HG02798 (cell line): Measurements from ENCODE around the gene AP4B1.
A peak's percentile ranks its signal among the peaks of the same experiment; 100 is the strongest.

Experiments used
- ATAC-seq: cut with Tn5 transposase; IDR thresholded peaks from one replicate; pipeline ENCODE4 v1.9.1; 2021; ENCODE audit warnings: mild to moderate bottlenecking; ENCODE audit not compliant: unreplicated experiment, poor library complexity

The AP4B1 gene

DNA sequence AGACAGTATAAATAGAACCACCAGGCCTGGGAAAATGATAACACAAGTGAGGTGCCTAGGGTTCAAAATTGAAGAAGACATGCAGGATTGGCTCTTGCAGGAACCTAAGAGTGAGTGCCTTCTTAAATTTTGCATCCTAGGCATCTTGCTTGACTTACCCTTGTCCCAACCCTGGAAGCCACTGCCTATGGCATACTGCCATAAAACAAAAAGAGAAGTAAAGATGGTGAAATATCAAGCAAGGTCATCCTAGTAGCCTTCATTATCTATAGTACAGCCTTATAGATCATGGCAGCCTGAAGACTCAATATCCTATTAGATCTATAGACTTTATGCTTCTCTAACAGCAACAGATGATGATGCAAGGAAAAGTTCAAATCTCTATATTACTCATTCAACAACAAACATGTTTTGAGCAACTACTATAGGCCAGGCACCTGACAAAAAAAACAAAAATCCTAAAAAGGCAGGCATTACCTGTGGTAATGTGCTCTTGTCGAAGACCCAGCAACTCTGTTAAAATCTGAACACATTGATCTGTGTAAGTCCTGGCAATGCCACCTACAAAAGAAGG is 6.3 kb downstream of the AP4B1 start:
- ATAC-seq: no peak

DNA sequence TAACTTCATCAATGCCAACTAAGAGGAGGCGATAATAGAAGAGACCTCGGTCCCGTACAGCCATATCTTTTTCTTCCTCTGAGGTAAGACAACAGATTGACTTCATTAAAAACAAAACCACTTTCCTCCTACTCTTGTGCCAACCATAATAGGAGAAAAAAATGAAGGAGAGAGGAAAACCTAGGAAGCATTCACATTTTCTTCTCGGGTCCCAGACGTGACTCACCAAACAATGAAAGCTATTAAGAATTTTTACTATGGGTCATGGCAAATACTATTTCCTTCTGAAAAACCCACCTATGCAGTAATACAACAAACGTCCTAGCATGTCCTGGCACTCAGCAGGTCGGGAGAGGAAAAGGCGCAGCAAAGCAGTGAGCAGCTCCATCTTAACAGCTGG is 8.6 kb downstream of the AP4B1 start:
- no peak for ATAC-seq

- no peak for ATAC-seq
Observed at GRCh38 chr1:113895098-113895497, 9.5 kb downstream of the AP4B1 start.

DNA sequence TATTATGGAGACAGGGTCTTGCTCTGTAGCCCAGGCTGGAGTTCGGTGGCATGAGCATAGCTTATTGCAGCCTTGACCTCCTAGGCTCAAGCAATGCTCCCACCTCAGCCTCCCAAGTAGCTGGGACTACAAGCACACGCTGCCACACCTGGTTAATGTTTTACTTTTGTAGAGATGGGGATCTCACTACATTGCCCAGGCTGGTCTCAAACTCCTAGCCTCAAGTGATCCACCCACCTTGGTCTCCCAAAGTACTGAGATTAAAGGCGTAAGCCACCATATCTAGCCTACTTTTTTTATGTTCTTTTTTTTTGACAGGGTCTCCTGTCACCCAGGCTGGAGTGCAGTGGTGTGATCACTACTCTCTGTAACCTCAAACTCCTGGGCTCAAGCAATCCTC is 11.3 kb downstream of the AP4B1 start:
- ATAC-seq: no peak

DNA sequence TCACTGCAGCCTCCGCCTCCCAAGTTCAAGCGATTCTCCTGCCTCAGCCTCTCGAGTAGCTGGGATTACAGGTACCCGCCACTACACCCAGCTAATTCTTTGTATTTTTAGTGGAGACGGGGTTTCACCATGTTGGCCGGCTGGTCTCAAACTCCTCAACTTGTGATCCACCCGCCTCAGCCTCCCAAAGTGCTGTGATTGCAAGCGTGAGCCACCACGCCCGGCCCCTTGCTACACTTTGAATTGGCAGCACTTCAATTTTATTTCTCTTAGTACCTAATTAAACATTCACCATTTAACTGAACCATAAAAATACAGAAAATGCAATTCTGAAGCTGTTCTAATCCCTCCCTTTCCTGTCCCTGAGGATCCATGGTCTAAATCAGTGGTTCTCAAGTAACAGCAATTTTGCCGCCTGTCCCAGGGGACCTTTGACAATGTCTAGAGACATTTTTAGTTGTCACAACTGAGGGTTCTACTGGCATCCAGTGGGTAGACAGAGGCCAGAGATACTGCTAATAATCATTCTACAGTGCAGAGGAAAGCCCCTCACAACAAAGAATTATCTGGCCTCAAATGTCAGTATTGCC is 12.9 kb downstream of the AP4B1 start:
- ATAC-seq: no peak

GRCh38 chr1:113890816-113891215 is 13.8 kb downstream of the AP4B1 start:
- no peak for ATAC-seq

DNA sequence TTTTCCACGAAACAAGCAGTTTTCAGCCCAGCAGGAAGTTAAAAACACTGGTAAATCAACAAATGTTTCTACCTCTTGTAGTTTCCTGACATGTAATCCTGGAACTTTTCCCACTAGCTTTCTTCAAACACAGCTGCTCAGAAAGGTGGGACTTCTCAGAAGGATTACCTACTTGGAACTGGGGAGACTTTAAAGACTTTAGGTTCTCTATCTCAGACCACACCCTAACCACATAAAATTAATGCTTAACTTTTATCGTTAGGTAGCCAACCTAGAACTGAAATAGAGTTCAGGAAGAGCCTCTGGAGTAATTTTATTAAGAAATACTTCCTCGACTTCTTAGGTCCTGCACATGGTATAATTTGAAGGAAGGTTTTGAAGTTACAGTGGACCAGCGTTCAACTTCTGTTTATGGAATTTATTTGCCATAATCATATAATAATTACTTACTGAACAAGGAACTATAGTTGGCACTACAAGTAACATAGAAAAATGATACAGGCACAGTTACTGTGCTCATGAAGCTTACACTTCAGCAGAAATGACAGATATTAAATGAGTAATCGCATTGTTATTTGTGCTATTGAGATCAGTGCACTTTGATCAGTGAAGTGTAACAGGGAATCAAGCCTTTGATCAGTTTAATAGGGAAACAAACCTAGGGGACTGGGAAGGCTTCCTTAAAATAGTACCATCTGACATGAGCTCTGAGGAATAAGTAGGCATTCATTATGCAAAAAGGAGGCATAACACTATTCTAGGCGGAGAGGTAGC is 17.0 kb downstream of the AP4B1 start, which contains the start of gene BCL2L15:
Gene BCL2L15 (minus strand): TSS at position 180 of the 774 bp plus-strand sequence. CDS start 206 bp downstream, outside the sequence.
- ATAC-seq: no peak

DNA sequence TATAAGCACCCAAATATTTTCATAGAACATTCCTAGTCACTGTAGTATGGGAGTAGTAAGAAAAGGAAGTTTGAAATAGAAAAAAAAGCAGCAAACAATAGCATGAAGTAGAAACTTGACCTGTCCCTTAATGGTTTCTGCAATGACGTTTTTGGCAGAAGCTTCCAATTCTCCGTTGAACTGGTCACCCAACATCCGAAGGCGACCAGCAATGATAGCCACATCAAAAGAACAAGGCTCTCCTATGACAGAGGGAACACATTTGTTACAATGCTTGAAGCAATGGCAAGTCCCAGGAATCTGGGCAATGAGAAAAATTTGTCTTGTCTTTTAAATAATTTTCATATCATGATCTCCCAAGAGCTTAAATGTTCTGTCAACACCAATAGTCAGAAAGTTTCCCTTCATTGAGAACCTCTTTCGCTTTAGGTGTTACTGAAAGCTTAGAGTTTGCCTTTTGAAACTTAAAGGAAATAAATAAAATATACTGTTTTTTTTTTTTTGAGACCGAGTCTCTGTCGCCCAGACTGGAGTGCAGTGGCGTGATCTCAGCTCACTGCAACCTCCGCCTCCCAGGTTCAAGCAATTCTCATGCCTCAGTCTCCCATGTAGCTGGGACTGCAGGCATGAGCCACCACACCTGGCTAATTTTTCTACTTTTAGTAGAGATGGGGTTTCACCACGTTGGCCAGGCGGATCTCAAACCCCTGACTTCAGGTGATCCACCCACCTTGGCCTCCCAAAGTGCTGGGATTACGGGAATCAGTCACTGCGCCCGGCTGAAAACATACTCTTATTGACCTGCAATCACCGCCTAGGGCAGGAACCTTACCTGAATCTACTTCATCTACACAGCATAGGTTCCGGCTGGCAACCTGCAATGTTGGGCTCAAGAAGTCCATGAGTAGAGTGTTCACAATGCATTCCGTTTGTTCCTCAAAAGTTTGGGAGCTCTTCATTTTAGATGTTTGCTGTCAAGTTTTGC is 17.9 kb downstream of the AP4B1 start:
- no peak for ATAC-seq

DNA sequence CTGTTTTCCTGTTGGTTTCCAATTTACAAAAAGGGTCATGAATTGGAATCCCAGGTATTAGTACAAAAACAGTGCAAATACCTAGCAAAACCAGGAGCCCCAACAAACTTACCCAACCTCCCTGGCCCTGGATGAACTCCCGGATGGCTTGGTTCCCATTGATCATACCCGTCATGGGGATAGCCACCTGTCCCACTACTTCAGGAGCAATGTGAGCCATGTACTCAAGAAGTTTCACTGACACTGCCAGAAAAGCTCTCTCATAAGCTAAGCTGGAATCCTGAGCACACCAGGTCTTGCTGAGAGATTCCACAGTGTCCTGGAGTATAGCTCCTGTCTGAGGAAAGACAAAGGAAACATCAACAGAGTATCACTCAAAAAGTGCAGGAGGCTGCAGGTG is 22.9 kb downstream of the AP4B1 start:
- ATAC-seq: no peak

DNA sequence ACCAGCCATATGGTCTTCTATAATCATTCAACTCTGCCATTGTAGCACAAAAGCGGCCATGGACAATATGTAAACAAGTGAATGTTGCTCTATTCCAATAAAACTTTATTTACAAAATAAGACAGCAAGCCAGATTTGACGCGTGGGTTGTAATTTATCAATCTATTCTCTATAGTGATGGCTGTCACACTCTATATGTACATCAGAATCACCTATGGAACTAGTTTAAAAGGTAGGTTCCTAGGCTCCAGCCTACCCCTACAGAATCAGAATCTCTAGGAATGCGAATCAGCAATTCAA is 24.9 kb downstream of the AP4B1 start:
- ATAC-seq: no peak

DNA sequence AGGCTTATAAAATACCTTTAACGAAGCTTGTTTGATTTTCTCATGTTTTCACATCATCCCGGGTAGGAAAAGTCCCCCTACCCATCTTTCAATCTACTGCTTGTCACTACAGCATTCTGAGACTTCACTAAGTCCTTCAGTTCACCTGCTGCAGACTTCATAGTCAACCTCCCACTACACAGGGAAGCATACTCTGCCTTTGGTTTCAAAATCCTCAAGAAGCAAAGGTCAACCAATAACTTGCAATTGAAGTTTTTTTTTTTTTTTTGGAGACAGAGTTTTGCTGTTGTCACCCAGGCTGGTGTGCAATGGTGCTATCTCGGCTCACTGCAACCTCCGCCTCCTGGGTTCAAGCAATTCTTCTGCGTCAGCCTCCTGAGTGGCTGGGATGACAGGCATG is 28.4 kb downstream of the AP4B1 start:
- no peak for ATAC-seq

DNA sequence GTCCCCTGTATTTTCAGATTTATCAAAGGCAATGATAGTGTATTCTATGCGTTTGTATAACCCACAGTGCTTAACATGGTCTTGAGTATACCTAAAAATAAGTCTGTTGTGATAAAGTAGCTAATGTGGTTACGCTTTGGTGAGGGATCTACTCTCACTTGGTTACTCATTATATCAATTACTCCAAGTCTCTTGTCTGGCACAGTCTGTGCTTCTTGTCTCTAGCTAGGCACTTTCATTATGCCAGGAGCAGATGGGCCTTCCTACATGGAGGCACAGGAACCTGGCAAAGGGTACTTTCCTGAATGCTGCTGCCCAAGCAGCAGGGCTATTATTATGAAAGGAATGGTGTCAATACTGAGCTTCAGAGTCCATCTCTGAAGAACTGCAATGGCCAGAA is 28.9 kb downstream of the AP4B1 start:
- no peak for ATAC-seq

- peak; percentile 30 for ATAC-seq
Observed at GRCh38 chr1:113874012-113874879, 30.4 kb downstream of the AP4B1 start.

- ATAC-seq: peak; percentile 12
Observed at GRCh38 chr1:113872219-113872935, 32.2 kb downstream of the AP4B1 start.

- ATAC-seq: peak; percentile 92
Observed at GRCh38 chr1:113871597-113872113, 32.9 kb downstream of the AP4B1 start, which contains the start of gene PTPN22. PTPN22 (minus strand) TSS chr1:113871712.

GRCh38 chr1:113870778-113871177 is 33.8 kb downstream of the AP4B1 start:
- ATAC-seq: no peak

DNA sequence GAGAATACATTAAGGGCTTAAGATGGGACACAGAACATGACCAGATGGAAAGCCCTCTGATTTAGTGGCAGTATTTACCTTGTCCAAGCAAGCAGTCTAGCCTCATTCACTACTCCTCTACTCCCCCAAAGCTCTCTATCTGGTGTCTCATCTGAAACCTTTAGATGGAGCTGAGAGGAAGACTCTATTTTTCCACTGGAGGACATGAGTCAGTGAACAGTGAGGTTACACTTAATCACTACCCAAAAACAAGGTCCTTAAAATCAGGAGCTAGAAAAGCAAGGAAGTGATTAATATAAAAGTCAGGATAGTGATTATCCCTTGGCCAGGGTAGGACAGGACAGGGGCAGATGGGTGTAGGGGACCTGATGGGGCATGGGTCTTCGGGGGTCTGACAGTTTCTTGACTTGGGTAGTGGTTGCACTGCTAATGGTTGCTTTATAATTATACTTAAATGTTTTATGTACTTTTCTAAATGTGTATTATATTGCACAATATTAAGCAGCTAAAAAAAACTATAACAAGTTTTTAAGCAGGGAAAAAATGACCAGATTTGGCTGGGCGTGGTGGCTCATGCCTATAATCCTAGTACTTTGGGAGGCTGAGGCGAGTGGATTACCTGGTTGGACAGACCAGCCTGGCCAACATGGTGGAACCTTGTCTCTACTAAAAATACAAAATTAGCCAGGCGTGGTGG is 36.1 kb downstream of the AP4B1 start:
- ATAC-seq: no peak

- ATAC-seq: no peak
Observed at GRCh38 chr1:113861641-113862040, 43.0 kb downstream of the AP4B1 start.
